IMR-90 (cell line): ENCODE measurements around the gene ADCY2. TPM values are rescaled to one million over a fixed set of nuclear protein-coding genes. Genes with fewer than 3 reads are reported as not detected.

Experiments used
- ATAC-seq: fragments of 200-7000 bp; cut with Tn5 transposase; 2 replicates; pipeline ENCODE4 v1.9.1; 2020; ENCODE audit warnings: low read depth, mild to moderate bottlenecking, moderate library complexity
- BruUV-seq: library from RNA; stranded (reverse); fragments of 400-500 nt; replicated peaks from 2 replicates; lab custom pipeline; 2021; lab: Mats Ljungman, UMichigan
- CTCF ChIA-PET: fragments of 300-600 bp; formaldehyde crosslinking; extraction: SDS; loops from one replicate; lab custom pipeline; 2021; ENCODE audit warnings: antibody characterized with exemption; lab: Yijun Ruan, JAX
- POLR2A ChIA-PET: fragments of 300-600 bp; sonication (Branson Sonifier 250); formaldehyde crosslinking; loops from one replicate; lab custom pipeline; 2022; ENCODE audit warnings: antibody characterized with exemption; ENCODE audit not compliant: unreplicated experiment; lab: Charles Lee
- DNase-seq: peaks from one replicate; pipeline ENCODE4 v3.0.0; 2013
- H2AFZ ChIP-seq: replicated peaks from 2 replicates; pipeline ENCODE3; 2013; ENCODE audit warnings: low read length, mild to moderate bottlenecking; ENCODE audit not compliant: poor library complexity
- H2AK5ac ChIP-seq: 2 replicates; pipeline ENCODE4 v1.6.1; 2013; ENCODE audit warnings: low read depth, low read length, inconsistent platforms
- H2AK9ac ChIP-seq: replicated peaks from 2 replicates; pipeline ENCODE3; 2013; ENCODE audit warnings: mild to moderate bottlenecking, low read depth, low read length, moderate library complexity; ENCODE audit not compliant: poor library complexity
- H2BK120ac ChIP-seq: 2 replicates; pipeline ENCODE4 v1.6.1; 2013; ENCODE audit warnings: low read depth, low read length, inconsistent platforms
- H2BK15ac ChIP-seq: 3 replicates; pipeline ENCODE4 v1.6.1; 2013; ENCODE audit warnings: low read depth, low read length, inconsistent platforms
- H2BK20ac ChIP-seq: 2 replicates; pipeline ENCODE4 v1.6.1; 2013; ENCODE audit warnings: low read depth, mild to moderate bottlenecking, inconsistent platforms, low read length, moderate library complexity
- H2BK5ac ChIP-seq: 2 replicates; pipeline ENCODE4 v1.6.1; 2013; ENCODE audit warnings: mild to moderate bottlenecking, low read depth, low read length, inconsistent platforms; ENCODE audit not compliant: poor library complexity, severe bottlenecking
- H3K14ac ChIP-seq: replicated peaks from 2 replicates; pipeline ENCODE4 v1.6.1; 2013; ENCODE audit warnings: low read depth, low read length, inconsistent platforms
- H3K18ac ChIP-seq: 2 replicates; pipeline ENCODE4 v1.6.1; 2013; ENCODE audit warnings: low read depth, low read length, control low read depth
- H3K23ac ChIP-seq: 2 replicates; pipeline ENCODE4 v1.6.1; 2013; ENCODE audit warnings: low read depth, low read length, inconsistent platforms
- H3K27ac ChIP-seq: 2 replicates; pipeline ENCODE4 v1.5.1; 2013; ENCODE audit warnings: mild to moderate bottlenecking, control low read depth, low read length; ENCODE audit not compliant: insufficient read depth
- H3K27me3 ChIP-seq: 2 replicates; pipeline ENCODE4 v1.6.1; 2013; ENCODE audit warnings: low read length; ENCODE audit not compliant: control insufficient read depth, insufficient read depth
- H3K36me3 ChIP-seq: 2 replicates; pipeline ENCODE4 v1.6.1; 2013; ENCODE audit warnings: low read length, mixed read lengths; ENCODE audit not compliant: control insufficient read depth, insufficient read depth
- H3K4ac ChIP-seq: 2 replicates; pipeline ENCODE4 v1.6.1; 2013; ENCODE audit warnings: low read depth, low read length, inconsistent platforms
- H3K4me1 ChIP-seq: 2 replicates; pipeline ENCODE4 v1.6.1; 2013; ENCODE audit warnings: low read length, mixed read lengths; ENCODE audit not compliant: control insufficient read depth, insufficient read depth
- H3K4me2 ChIP-seq: 2 replicates; pipeline ENCODE4 v1.6.1; 2013; ENCODE audit warnings: low read depth, mild to moderate bottlenecking, control low read depth, low read length, moderate library complexity
- H3K4me3 ChIP-seq: 2 replicates; pipeline ENCODE4 v1.5.1; 2013; ENCODE audit warnings: low read depth, mild to moderate bottlenecking, control low read depth, low read length, moderate library complexity; ENCODE audit not compliant: insufficient read depth
- H3K56ac ChIP-seq: 2 replicates; pipeline ENCODE4 v1.6.1; 2013; ENCODE audit warnings: low read length, inconsistent platforms; ENCODE audit not compliant: insufficient read depth; ENCODE audit errors: extremely low read depth
- H3K79me1 ChIP-seq, 2 experiments: 2 replicates each; pipeline ENCODE4 v1.6.1; 2013; ENCODE audit warnings: low read length in 2 of 2, inconsistent platforms in 1 of 2, low read depth in 1 of 2
- H3K9ac ChIP-seq: 2 replicates; pipeline ENCODE4 v1.6.1; 2013; ENCODE audit warnings: low read depth, low read length, control low read depth
- H3K9me1 ChIP-seq: 2 replicates; pipeline ENCODE4 v1.6.1; 2013; ENCODE audit warnings: low read length, inconsistent platforms; ENCODE audit not compliant: insufficient read depth
- H3K9me3 ChIP-seq: 2 replicates; pipeline ENCODE4 v1.6.1; 2013; ENCODE audit warnings: low read length; ENCODE audit not compliant: control insufficient read depth, insufficient read depth
- H4K20me1 ChIP-seq: 2 replicates; pipeline ENCODE4 v1.6.1; 2013; ENCODE audit warnings: low read length, inconsistent platforms; ENCODE audit not compliant: insufficient read depth
- H4K5ac ChIP-seq: 2 replicates; pipeline ENCODE4 v1.6.1; 2013; ENCODE audit warnings: mild to moderate bottlenecking, low read depth, low read length, control low read depth
- H4K8ac ChIP-seq, 2 experiments: 2 replicates each; pipeline ENCODE4 v1.6.1; 2013; ENCODE audit warnings: low read depth in 2 of 2, low read length in 2 of 2, control low read depth in 1 of 2, inconsistent platforms in 1 of 2
- H4K91ac ChIP-seq: 2 replicates; pipeline ENCODE4 v1.6.1; 2013; ENCODE audit warnings: low read depth, low read length, inconsistent platforms; ENCODE audit not compliant: insufficient read depth
- BHLHE40 ChIP-seq: fragments of 150-350 bp; IDR thresholded peaks from 2 replicates; pipeline ENCODE4 v1.6.1; 2016; ENCODE audit warnings: mild to moderate bottlenecking, low read depth, low read length
- CEBPB ChIP-seq: IDR thresholded peaks from 2 replicates; pipeline ENCODE4 v1.6.1; 2012; ENCODE audit warnings: low read depth, low read length, improper control_type of control experiment
- CHD1 ChIP-seq: IDR thresholded peaks from 2 replicates; pipeline ENCODE4 v1.6.1; 2012; ENCODE audit warnings: low read depth, low read length, improper control_type of control experiment
- FOS ChIP-seq: fragments of 150-350 bp; IDR thresholded peaks from 2 replicates; pipeline ENCODE4 v1.6.1; 2016; ENCODE audit warnings: low read depth, low read length
- MAFK ChIP-seq: IDR thresholded peaks from 2 replicates; pipeline ENCODE4 v1.6.1; 2012; ENCODE audit warnings: low read depth, low read length, improper control_type of control experiment
- MAZ ChIP-seq: IDR thresholded peaks from 2 replicates; pipeline ENCODE4 v1.6.1; 2012; ENCODE audit warnings: low read depth, mild to moderate bottlenecking, low read length, improper control_type of control experiment, moderate library complexity, borderline replicate concordance
- MXI1 ChIP-seq: IDR thresholded peaks from 2 replicates; pipeline ENCODE4 v1.6.1; 2012; ENCODE audit warnings: low read depth, mild to moderate bottlenecking, low read length, moderate library complexity, borderline replicate concordance
- NFE2L2 ChIP-seq: fragments of 150-350 bp; IDR thresholded peaks from 2 replicates; pipeline ENCODE4 v1.6.1; 2016; ENCODE audit warnings: low read depth, mild to moderate bottlenecking, low read length
- POLR2A ChIP-seq: IDR thresholded peaks from 2 replicates; pipeline ENCODE4 v1.6.1; 2012; ENCODE audit warnings: mild to moderate bottlenecking, low read depth, low read length
- RAD21 ChIP-seq: IDR thresholded peaks from 2 replicates; pipeline ENCODE4 v1.6.1; 2012; ENCODE audit warnings: low read length, improper control_type of control experiment
- RCOR1 ChIP-seq: IDR thresholded peaks from 2 replicates; pipeline ENCODE4 v1.6.1; 2012; ENCODE audit warnings: mild to moderate bottlenecking, low read length, improper control_type of control experiment; ENCODE audit not compliant: insufficient replicate concordance
- RFX5 ChIP-seq: IDR thresholded peaks from 2 replicates; pipeline ENCODE4 v1.8.0; 2012; ENCODE audit warnings: low read depth, mild to moderate bottlenecking, low read length, moderate library complexity
- SMC3 ChIP-seq: fragments of 150-350 bp; IDR thresholded peaks from 2 replicates; pipeline ENCODE4 v1.6.1; 2016; ENCODE audit warnings: low read depth, mild to moderate bottlenecking, antibody characterized with exemption, low read length, moderate library complexity
- WGBS, 2 experiments: methylation state at CpG; one replicate each; pipeline versions ENCODE4 v1.1.5 to v1.1.7; 2013; ENCODE audit warnings: missing lambda C conversion rate in 2 of 2; ENCODE audit not compliant: insufficient read length in 1 of 2; ENCODE audit errors: extremely low coverage in 2 of 2; 5-methylcytosine and 5-hydroxymethylcytosine counted together
- dilution Hi-C: fragments of 300-500 bp; cut with HindIII; formaldehyde crosslinking; loops from one replicate; pipeline ENCODE4 v1.14.3; 2018; ENCODE audit warnings: low sequenced_read_pairs; ENCODE audit not compliant: unreplicated experiment
- in situ Hi-C: fragments of 300-500 bp; cut with MboI; formaldehyde crosslinking; loops from 3 replicates; pipeline ENCODE4 v1.14.3; 2019; ENCODE audit warnings: low sequenced_read_pairs, inconsistent platforms, mixed read lengths
- intact Hi-C: fragments of 100-400 bp; cut with micrococcal nuclease; formaldehyde crosslinking; loops from 2 replicates; pipeline ENCODE4 v1.10.0; 2022
- polyA plus RNA-seq, 3 experiments: library from polyadenylated mRNA; depleted of rRNA; stranded (reverse); fragments of >200 nt; gene quantifications; 2 replicates each; pipeline ENCODE4 v1.2.3, GENCODE V29; 2012; ENCODE audit warnings: low replicate concordance in 1 of 3
- total RNA-seq: library from RNA; depleted of rRNA; stranded (reverse); fragments of >200 nt; gene quantifications from 2 replicates; pipeline ENCODE4 v1.2.3, GENCODE V29; 2012
- TF ChIP-seq, protein P1 (sequence below): fragments of 150-350 bp; IDR thresholded peaks from 2 replicates; pipeline ENCODE4 v1.6.1; 2017; ENCODE audit warnings: mild to moderate bottlenecking, antibody characterized with exemption, low read length, low read depth
- TF ChIP-seq, protein P2 (sequence below): fragments of 150-350 bp; IDR thresholded peaks from 2 replicates; pipeline ENCODE4 v1.6.1; 2016; ENCODE audit warnings: low read depth, mild to moderate bottlenecking, low read length, moderate library complexity, borderline replicate concordance
- TF ChIP-seq, protein P3 (sequence below): conservative IDR thresholded peaks from 2 replicates; pipeline ENCODE4 v1.5.1; 2012; ENCODE audit warnings: mild to moderate bottlenecking, low read depth, low read length, improper control_type of control experiment

ADCY2 gene
- total and polyA plus RNA-seq, 2 of the 4 experiments (the other 2 are of a cell fraction), result not detected

DNA sequence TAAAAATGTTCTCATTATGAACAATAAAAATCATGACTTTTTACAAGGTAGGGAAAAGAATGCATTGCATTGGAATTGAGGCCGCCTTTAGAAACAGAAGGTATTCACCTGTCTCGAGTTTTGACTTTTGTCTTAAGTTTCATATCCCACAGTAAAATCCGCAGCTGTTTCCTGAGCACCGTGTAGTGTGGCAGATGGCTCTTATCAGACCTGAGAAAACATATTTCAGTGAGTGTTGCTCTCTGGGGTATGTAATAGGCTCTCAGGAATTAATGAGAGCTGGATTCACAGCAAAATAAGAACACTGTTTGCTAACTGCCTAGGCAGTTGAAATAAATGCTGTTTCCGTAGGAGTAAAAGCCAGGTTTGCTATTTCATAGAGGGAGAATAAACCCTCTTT lies 233.6 kb downstream of the ADCY2 start:
- no peak overlapping the region for H2BK20ac ChIP-seq
- BruUV-seq, result no TSS peak
- no peak overlapping the region for H4K8ac ChIP-seq
- no peak overlapping the region for H3K23ac ChIP-seq
- no peak overlapping the region for H3K4me2 ChIP-seq
- no peaks in the 10 kb centered on the region for H3K9me1 ChIP-seq
- H4K91ac ChIP-seq, result no peak overlapping the region
- dilution Hi-C loops (no loop called here), intact Hi-C loops (no loop called here), in situ Hi-C loops (no loop called here)
- H3K18ac ChIP-seq, result no peak overlapping the region
- DNase-seq (no peak), ATAC-seq (no peak)
- H3K27me3 ChIP-seq, result no peaks in the 10 kb centered on the region
- no peak for TF ChIP-seq MAZ
- no peak for TF ChIP-seq POLR2A
- no peak for TF ChIP-seq CEBPB
- TF ChIP-seq RAD21, result no peak
- TF ChIP-seq FOS, result no peak
- TF ChIP-seq, protein P1, sequence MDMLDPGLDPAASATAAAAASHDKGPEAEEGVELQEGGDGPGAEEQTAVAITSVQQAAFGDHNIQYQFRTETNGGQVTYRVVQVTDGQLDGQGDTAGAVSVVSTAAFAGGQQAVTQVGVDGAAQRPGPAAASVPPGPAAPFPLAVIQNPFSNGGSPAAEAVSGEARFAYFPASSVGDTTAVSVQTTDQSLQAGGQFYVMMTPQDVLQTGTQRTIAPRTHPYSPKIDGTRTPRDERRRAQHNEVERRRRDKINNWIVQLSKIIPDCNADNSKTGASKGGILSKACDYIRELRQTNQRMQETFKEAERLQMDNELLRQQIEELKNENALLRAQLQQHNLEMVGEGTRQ, result no peak
- TF ChIP-seq MXI1, result no peak
- TF ChIP-seq BHLHE40, result no peak
- no peak for TF ChIP-seq NFE2L2
- TF ChIP-seq SMC3, result no peak
- no peak for TF ChIP-seq CHD1
- TF ChIP-seq, protein P2, sequence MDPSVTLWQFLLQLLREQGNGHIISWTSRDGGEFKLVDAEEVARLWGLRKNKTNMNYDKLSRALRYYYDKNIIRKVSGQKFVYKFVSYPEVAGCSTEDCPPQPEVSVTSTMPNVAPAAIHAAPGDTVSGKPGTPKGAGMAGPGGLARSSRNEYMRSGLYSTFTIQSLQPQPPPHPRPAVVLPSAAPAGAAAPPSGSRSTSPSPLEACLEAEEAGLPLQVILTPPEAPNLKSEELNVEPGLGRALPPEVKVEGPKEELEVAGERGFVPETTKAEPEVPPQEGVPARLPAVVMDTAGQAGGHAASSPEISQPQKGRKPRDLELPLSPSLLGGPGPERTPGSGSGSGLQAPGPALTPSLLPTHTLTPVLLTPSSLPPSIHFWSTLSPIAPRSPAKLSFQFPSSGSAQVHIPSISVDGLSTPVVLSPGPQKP, result no peak
- TF ChIP-seq RCOR1, result no peak
- no peak for TF ChIP-seq RFX5
- TF ChIP-seq MAFK, result no peak
- TF ChIP-seq, protein P3, sequence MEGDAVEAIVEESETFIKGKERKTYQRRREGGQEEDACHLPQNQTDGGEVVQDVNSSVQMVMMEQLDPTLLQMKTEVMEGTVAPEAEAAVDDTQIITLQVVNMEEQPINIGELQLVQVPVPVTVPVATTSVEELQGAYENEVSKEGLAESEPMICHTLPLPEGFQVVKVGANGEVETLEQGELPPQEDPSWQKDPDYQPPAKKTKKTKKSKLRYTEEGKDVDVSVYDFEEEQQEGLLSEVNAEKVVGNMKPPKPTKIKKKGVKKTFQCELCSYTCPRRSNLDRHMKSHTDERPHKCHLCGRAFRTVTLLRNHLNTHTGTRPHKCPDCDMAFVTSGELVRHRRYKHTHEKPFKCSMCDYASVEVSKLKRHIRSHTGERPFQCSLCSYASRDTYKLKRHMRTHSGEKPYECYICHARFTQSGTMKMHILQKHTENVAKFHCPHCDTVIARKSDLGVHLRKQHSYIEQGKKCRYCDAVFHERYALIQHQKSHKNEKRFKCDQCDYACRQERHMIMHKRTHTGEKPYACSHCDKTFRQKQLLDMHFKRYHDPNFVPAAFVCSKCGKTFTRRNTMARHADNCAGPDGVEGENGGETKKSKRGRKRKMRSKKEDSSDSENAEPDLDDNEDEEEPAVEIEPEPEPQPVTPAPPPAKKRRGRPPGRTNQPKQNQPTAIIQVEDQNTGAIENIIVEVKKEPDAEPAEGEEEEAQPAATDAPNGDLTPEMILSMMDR, result no peak
- peaks cover 16% of the 10 kb centered on the region for H3K9me3 ChIP-seq
- no peak overlapping the region for H3K27ac ChIP-seq
- no peak overlapping the region for H2AFZ ChIP-seq
- no peak overlapping the region for H4K5ac ChIP-seq
- no peak overlapping the region for H3K14ac ChIP-seq
- H2BK15ac ChIP-seq, result no peak overlapping the region
- H3K4me1 ChIP-seq, result no peaks in the 10 kb centered on the region
- POLR2A ChIA-PET, result no interaction called here
- no peak overlapping the region for H2AK5ac ChIP-seq
- no peaks in the 10 kb centered on the region for H4K20me1 ChIP-seq
- no peak overlapping the region for H3K4ac ChIP-seq
- no peak overlapping the region for H2BK120ac ChIP-seq
- H2BK5ac ChIP-seq, result no peak overlapping the region
- WGBS, 2 experiments, result no CpG with 5 or more reads among the region's 5 CpGs
- no peak overlapping the region for H3K56ac ChIP-seq
- no peak overlapping the region for H2AK9ac ChIP-seq
- H3K79me1 ChIP-seq, result no peaks in the 10 kb centered on the region
- no peak overlapping the region for H3K4me3 ChIP-seq
- no peaks in the 10 kb centered on the region for H3K36me3 ChIP-seq
- no peak overlapping the region for H3K9ac ChIP-seq
- CTCF ChIA-PET, result no interaction called here
